GM23248 (cell line): ENCODE data around the gene F2RL3.

ENCODE experiments used
- EZH2 ChIP-seq: fragments of 200-600 bp; sonication (generic); IDR thresholded peaks from 2 replicates; pipeline ENCODE4 v1.6.1; 2018; ENCODE audit warnings: antibody characterized with exemption, mild to moderate bottlenecking; ENCODE audit not compliant: insufficient read depth, poor library complexity, severe bottlenecking
- EZH2phosphoT487 ChIP-seq: fragments of 200-600 bp; sonication (generic); IDR thresholded peaks from 2 replicates; pipeline ENCODE4 v1.6.1; 2018; ENCODE audit warnings: antibody characterized with exemption, moderate library complexity, mild to moderate bottlenecking, low read depth; ENCODE audit not compliant: insufficient read depth

DNA sequence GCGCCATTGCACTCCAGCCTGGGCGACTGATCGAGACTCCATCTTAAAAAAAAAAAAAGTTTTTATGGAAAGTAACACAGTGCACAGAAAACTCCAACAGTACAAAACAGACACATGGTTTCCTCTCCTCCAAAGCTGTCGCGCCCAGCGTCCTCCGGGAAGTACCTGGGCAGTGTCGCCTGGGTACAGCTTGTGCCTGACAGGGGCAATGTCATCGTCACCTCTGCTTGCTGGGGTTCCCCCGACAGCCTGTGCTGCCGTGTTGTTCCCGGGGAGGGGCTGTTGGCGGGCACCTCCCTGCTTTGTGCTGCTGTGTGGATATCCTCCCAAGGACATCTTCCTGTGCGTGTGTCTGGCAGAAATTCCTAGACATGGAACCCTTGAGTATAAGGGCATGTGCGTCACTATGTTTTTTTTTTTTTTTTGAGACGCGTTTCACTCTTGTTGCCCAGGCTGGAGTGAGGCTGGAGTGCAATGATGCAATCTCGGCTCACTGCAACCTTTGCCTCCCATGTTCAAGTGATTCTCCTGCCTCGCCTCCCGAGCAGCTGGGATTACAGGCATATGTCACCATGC, 2.4 kb upstream of the F2RL3 start:
- TF ChIP-seq EZH2 (no peak), EZH2phosphoT487 (no peak)
